H1 (cell line): Measurements from ENCODE around the gene FOXL2. TPM values are rescaled to one million over a fixed set of nuclear protein-coding genes. Genes with fewer than 3 reads are reported as not detected.

ENCODE experiments used
- ATF3 ChIP-seq: IDR thresholded peaks from 2 replicates; pipeline ENCODE4 v1.6.1; 2011; ENCODE audit warnings: low read depth, mild to moderate bottlenecking, low read length; ENCODE audit not compliant: insufficient read depth
- BCL11A ChIP-seq, 2 experiments: IDR thresholded peaks; one replicate each; pipeline ENCODE4 v1.6.1; 2011; ENCODE audit warnings: low read depth in 2 of 2, low read length in 2 of 2, mild to moderate bottlenecking in 2 of 2
- CEBPB ChIP-seq: IDR thresholded peaks from 2 replicates; pipeline ENCODE4 v1.6.1; 2012; ENCODE audit warnings: low read depth, low read length
- MAFK ChIP-seq: IDR thresholded peaks from 2 replicates; pipeline ENCODE4 v1.6.1; 2012; ENCODE audit warnings: low read depth, mild to moderate bottlenecking, improper control_type of control experiment, low read length
- NANOG ChIP-seq: IDR thresholded peaks from 2 replicates; pipeline ENCODE4 v1.6.1; 2011; ENCODE audit warnings: low read length, low read depth, mild to moderate bottlenecking, inconsistent platforms; ENCODE audit not compliant: insufficient read depth, poor library complexity, severe bottlenecking
- POLR2A ChIP-seq, 2 experiments: IDR thresholded peaks; 1 replicate in 1 of 2; 2 replicates in 1 of 2; pipeline ENCODE4 v1.6.1; 2011; ENCODE audit warnings: low read depth in 2 of 2, low read length in 2 of 2, mild to moderate bottlenecking in 2 of 2; ENCODE audit errors: control extremely low read depth in 1 of 2
- RFX5 ChIP-seq: IDR thresholded peaks from 2 replicates; pipeline ENCODE4 v1.6.1; 2011; ENCODE audit warnings: low read depth, low read length, improper control_type of control experiment, borderline replicate concordance
- SIRT6 ChIP-seq: IDR thresholded peaks from one replicate; pipeline ENCODE4 v1.7.1; 2012; ENCODE audit warnings: low read length, inconsistent platforms
- SRF ChIP-seq: IDR thresholded peaks from 2 replicates; pipeline ENCODE4 v1.6.1; 2011; ENCODE audit warnings: mild to moderate bottlenecking, low read depth, low read length, moderate library complexity
- TAF7 ChIP-seq: optimal IDR thresholded peaks from 2 replicates; pipeline ENCODE3; 2011; ENCODE audit warnings: low read depth, mild to moderate bottlenecking, inconsistent platforms, low read length, moderate library complexity, borderline replicate concordance
- TEAD4 ChIP-seq: IDR thresholded peaks from 2 replicates; pipeline ENCODE4 v1.6.1; 2012; ENCODE audit warnings: low read depth, low read length, inconsistent platforms, mixed read lengths
- USF2 ChIP-seq: IDR thresholded peaks from 2 replicates; pipeline ENCODE4 v1.6.1; 2011; ENCODE audit warnings: low read length, improper control_type of control experiment
- YY1 ChIP-seq: IDR thresholded peaks from 2 replicates; pipeline ENCODE4 v1.6.1; 2011; ENCODE audit warnings: low read depth, mild to moderate bottlenecking, low read length
- polyA plus RNA-seq, 7 experiments: library from polyadenylated mRNA; depleted of rRNA in 3 of 7; stranded (reverse) in 5 of 7; unstranded in 2 of 7; fragments of >200 nt in 5 of 7; fragments of 200-250 nt in 2 of 7; gene quantifications; 1 replicate in 5 of 7; 2 replicates in 1 of 7; 4 replicates in 1 of 7; pipeline versions ENCODE4 v1.2.1 to v1.2.3, GENCODE V29; 2011 to 2013; ENCODE audit warnings: missing spikeins in 2 of 7, mixed read lengths in 2 of 7
- total RNA-seq: library from RNA; stranded (reverse); fragmentation: NEBNext Ultra II Directional; extraction: Animal tissue kit (Norgen Biotek cat#: 25700); gene quantifications from 2 replicates; pipeline ENCODE4 v1.2.1, GENCODE V29; 2021

Gene FOXL2
- total and polyA plus RNA-seq, 2 of the 8 experiments (the other 6 are each of a cell fraction or from before 2014, with no cell fraction given) = 0.59 to 2.4 TPM

GRCh38 chr3:138915503-138916498 is 31.1 kb downstream of the FOXL2 start (continued):
- TF ChIP-seq SRF (peak; percentile 33; the same call in 1 of the 2 replicates), BCL11A (IDR thresholded peaks at IDR 0.05; ENCODE audit: low read depth in 2 of 2, low read length in 2 of 2) (no peak), USF2 (no peak), TEAD4 (no peak), NANOG (peak; percentile 40), MAFK (no peak), YY1 (peak; percentile 51; the same call in 1 of the 2 replicates), TAF7 (peak; percentile 38), ATF3 (no peak), SIRT6 (no peak), POLR2A (IDR thresholded peaks at IDR 0.05; ENCODE audit: control extremely low read depth in 1 of 2, low read depth in 2 of 2, low read length in 2 of 2) (peak in 1 of 2 experiments; percentile 57; a peak in 1 of 3 replicates), CEBPB (no peak), RFX5 (no peak)
